Peyer's patch (tissue), 4 donors: Measurements from ENCODE around the gene BCO1. TPM values are rescaled to one million over a fixed set of nuclear protein-coding genes. Genes with fewer than 3 reads are reported as not detected.

ENCODE experiments used
- DNase-seq, 3 donors: peaks; one replicate each; pipeline ENCODE4 v3.0.0-alpha.2; 2017 to 2019
- H3K27ac ChIP-seq, 4 donors: fragments of 200-600 bp; sonication (generic); one replicate each; pipeline ENCODE4 v1.5.1; 2016 to 2019
- H3K27me3 ChIP-seq, 2 donors: fragments of 200-600 bp; sonication (generic); one replicate each; pipeline ENCODE4 v1.5.1; 2019
- H3K36me3 ChIP-seq, 3 donors: fragments of 200-600 bp; sonication (generic); one replicate each; pipeline ENCODE4 v1.5.1; 2016 to 2019
- H3K4me1 ChIP-seq, 4 donors: fragments of 200-600 bp; sonication (generic); one replicate each; pipeline ENCODE4 v1.5.1; 2016 to 2019
- H3K4me3 ChIP-seq, 4 donors: fragments of 200-600 bp; sonication (generic); 1 replicate in 3 of 4; 2 replicates in 1 of 4; pipeline ENCODE4 v1.5.1; 2016 to 2019; ENCODE audit warnings: mild to moderate bottlenecking in 1 of 4
- H3K9me3 ChIP-seq, 4 donors: fragments of 200-600 bp; sonication (generic); one replicate each; pipeline ENCODE4 v1.5.1; 2016 to 2019; ENCODE audit warnings: mild to moderate bottlenecking in 1 of 4
- POLR2A ChIP-seq, 2 donors: fragments of 450-650 bp; IDR thresholded peaks; one replicate each; pipeline ENCODE4 v1.5.1; 2017; ENCODE audit warnings: antibody characterized with exemption in 2 of 2, mild to moderate bottlenecking in 2 of 2, moderate library complexity in 2 of 2
- total RNA-seq, 4 donors: library from RNA; depleted of rRNA; stranded (reverse); fragments of >200 nt; gene quantifications; one replicate each; pipeline ENCODE4 v1.1.0, GENCODE V29; 2016
- TF ChIP-seq, protein P1 (sequence below), 6 experiments: fragments of 450-650 bp in 4 of 6; fragments of 200-600 bp in 2 of 6; sonication (generic) in 1 of 6; IDR thresholded peaks; one replicate each; pipeline ENCODE4 v1.5.1; 2017 to 2019; ENCODE audit warnings: antibody characterized with exemption in 6 of 6, mild to moderate bottlenecking in 3 of 6, moderate library complexity in 1 of 6

Gene BCO1
- total RNA-seq, 4 donors from 2014 or later, result 7.9 to 16.0 (median 12.3) TPM

DNA sequence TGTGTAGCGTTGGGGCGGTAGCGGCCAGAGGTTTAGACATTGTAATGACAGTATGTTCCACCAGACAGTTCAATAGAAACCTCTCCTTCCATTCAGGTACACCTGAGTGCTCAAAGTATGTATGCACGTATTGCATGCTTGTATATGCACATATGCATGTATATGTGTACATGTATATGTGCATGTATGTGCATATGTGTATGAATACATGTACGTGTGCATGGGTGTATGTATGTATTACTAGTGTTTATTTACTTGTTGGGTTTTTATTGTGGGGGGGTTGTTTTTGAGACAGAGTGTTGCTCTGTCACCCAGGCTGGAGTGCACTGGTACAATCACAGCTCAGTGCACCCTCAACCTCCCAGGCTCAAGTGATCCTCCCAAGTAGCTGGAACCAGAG lies 30.0 kb downstream of the BCO1 start:
- H3K27ac ChIP-seq, result no peak overlapping the region
- H3K9me3 ChIP-seq, result no peaks in the 10 kb centered on the region
- DNase-seq, result no peak
- H3K4me1 ChIP-seq, result peaks cover 0 to 27% (median 0%) of the 10 kb centered on the region in 4 donors
- no peaks in the 10 kb centered on the region for H3K27me3 ChIP-seq
- no peak overlapping the region for H3K4me3 ChIP-seq
- TF ChIP-seq, protein P1, sequence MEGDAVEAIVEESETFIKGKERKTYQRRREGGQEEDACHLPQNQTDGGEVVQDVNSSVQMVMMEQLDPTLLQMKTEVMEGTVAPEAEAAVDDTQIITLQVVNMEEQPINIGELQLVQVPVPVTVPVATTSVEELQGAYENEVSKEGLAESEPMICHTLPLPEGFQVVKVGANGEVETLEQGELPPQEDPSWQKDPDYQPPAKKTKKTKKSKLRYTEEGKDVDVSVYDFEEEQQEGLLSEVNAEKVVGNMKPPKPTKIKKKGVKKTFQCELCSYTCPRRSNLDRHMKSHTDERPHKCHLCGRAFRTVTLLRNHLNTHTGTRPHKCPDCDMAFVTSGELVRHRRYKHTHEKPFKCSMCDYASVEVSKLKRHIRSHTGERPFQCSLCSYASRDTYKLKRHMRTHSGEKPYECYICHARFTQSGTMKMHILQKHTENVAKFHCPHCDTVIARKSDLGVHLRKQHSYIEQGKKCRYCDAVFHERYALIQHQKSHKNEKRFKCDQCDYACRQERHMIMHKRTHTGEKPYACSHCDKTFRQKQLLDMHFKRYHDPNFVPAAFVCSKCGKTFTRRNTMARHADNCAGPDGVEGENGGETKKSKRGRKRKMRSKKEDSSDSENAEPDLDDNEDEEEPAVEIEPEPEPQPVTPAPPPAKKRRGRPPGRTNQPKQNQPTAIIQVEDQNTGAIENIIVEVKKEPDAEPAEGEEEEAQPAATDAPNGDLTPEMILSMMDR (IDR thresholded peaks at IDR 0.05), result no peak
- no peak for TF ChIP-seq POLR2A (IDR thresholded peaks at IDR 0.05)
- H3K36me3 ChIP-seq, result no peaks in the 10 kb centered on the region

DNA sequence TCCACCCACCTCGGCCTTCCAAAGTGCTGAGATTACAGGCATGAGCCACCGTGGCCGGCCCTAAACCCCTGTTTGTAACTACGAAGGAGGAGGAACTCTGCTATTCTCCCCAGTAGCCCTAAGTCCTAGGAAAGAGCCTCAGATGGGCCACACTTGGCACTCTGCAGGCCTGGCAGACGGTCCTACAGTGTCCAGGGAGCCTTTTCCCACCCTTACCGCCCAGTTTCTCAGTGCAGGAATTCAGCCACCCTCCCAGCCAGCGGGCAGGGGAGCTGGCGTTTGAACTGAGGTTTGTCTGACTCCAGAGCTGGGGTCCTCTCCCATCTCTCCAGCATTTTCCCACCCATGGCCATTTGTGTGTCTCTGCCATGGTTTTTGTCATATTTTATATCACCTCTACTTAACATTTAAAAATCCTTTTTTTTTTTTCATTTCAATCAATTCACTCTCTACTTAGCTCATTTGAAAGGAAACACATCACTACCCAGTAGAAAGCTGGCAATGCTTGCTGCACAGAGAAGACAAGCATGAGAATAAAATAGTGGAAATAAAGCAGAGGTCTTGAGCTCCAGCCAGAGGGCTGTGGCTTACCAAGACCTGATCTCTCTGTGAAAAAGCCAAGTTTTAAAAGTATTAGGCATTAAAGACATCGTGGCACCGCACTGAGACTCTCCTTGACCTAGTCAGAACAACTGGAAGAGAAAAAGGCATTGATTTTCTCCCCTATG lies 34.9 kb downstream of the BCO1 start:
- Histone ChIP-seq H3K9me3 (no peaks in the 10 kb centered on the region), H3K4me3 (no peak overlapping the region), H3K4me1 (peaks cover 0 to 30% (median 1%) of the 10 kb centered on the region in 4 donors), H3K27ac (peak overlapping the region in 3 of 4 donors; percentile 81 to 94 (median 86)), H3K27me3 (no peaks in the 10 kb centered on the region), H3K36me3 (no peaks in the 10 kb centered on the region)
- DNase-seq, result no peak
- TF ChIP-seq POLR2A (IDR thresholded peaks at IDR 0.05), result no peak
- TF ChIP-seq, protein P1 (IDR thresholded peaks at IDR 0.05), result no peak

DNA sequence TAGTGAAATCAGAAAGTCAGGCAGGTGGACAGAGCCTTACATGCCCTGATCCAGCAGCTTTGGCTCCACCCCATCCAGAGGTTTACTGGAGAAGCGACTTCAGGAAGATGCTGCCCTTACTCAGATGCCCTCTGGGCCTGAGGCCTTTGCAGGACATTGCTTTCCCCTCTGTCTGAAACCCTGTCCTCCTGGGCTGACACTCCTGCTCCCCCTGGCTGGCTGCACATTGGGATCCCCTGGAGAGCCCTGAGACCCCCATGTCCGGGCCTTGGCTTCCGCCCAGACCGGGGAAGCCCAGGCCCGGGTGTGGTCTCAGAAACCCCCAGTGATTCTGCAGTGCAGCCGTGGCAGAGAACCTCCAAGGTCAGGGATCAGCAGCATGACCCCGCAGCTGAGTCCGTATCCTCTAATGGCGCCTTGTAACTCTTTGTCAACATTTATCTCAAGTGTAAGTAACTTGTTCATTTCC lies 36.6 kb downstream of the BCO1 start:
- no peak for TF ChIP-seq POLR2A (IDR thresholded peaks at IDR 0.05)
- TF ChIP-seq, protein P1 (IDR thresholded peaks at IDR 0.05), result no peak
- Histone ChIP-seq H3K36me3 (no peaks in the 10 kb centered on the region), H3K27ac (peak overlapping the region in 3 of 4 donors; percentile 76 to 86 (median 81)), H3K4me1 (peaks cover 0 to 30% (median 1%) of the 10 kb centered on the region in 4 donors), H3K9me3 (no peaks in the 10 kb centered on the region), H3K4me3 (no peak overlapping the region), H3K27me3 (no peaks in the 10 kb centered on the region)
- peak in 2 of 3 donors; percentile 57 to 60 for DNase-seq

DNA sequence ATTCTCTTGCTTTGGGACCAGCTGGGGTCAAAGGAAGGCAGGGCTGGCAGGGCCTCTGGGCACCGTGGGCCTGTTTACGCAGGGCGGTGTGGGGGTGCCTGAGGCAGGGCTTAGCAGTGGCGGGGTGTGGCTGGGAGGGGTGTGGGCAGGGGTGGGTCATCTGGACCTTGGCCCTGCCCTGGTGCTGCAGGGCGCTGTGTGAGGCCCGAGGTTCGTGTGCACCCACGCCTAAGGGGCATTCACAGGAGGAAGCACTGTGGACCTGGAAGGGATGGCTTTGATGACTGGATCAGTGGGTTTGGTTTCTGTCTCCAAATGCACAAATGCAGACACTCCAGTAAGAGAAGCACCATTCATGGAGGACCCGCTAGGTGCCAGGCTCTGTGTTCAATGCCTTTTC lies 37.3 kb downstream of the BCO1 start:
- peak in 2 of 3 donors; percentile 85 to 91 for DNase-seq
- peaks cover 0 to 30% (median 1%) of the 10 kb centered on the region in 4 donors for H3K4me1 ChIP-seq
- TF ChIP-seq POLR2A (IDR thresholded peaks at IDR 0.05), result peak in 1 of 2 donors; percentile 24
- TF ChIP-seq, protein P1 (IDR thresholded peaks at IDR 0.05), result no peak

DNA sequence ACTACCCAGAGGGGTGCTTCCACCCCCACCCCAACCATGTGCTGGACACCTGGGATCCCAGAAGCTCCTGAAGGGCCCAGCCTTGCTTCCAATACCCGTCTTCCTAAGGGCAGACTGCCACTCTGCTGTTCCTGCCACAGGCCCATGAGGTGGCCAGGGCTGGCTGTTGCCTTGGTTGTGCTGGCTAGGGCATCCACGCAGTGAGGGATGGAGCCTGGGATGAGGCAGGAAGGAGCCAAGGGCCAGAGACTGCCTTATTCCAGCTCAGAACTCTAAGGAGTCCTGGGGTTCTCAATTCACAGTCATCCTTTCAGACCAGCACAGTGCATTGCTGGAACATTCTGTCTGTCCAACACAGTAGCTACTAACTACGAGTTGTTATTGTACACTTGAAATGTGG lies 37.8 kb downstream of the BCO1 start:
- Histone ChIP-seq H3K9me3 (no peaks in the 10 kb centered on the region), H3K36me3 (no peaks in the 10 kb centered on the region), H3K27ac (peak overlapping the region in 3 of 4 donors; percentile 76 to 86 (median 81)), H3K4me1 (peaks cover 0 to 30% (median 1%) of the 10 kb centered on the region in 4 donors), H3K27me3 (no peaks in the 10 kb centered on the region), H3K4me3 (no peak overlapping the region)
- TF ChIP-seq POLR2A (IDR thresholded peaks at IDR 0.05), result no peak
- TF ChIP-seq, protein P1 (IDR thresholded peaks at IDR 0.05), result no peak
- no peak for DNase-seq

More for the DNA sequence above, 37.3 kb downstream of the BCO1 start:
- Histone ChIP-seq H3K4me3 (no peak overlapping the region), H3K36me3 (no peaks in the 10 kb centered on the region), H3K9me3 (no peaks in the 10 kb centered on the region), H3K27ac (peak overlapping the region in 3 of 4 donors; percentile 76 to 86 (median 81)), H3K27me3 (no peaks in the 10 kb centered on the region)
